Upper lobe of left lung (tissue), 4 donors: ENCODE data around the gene GPC1.

Source experiments
- CTCF ChIP-seq, 6 experiments: fragments of 450-650 bp in 4 of 6; fragments of 200-600 bp in 2 of 6; sonication (generic) in 2 of 6; IDR thresholded peaks; one replicate each; pipeline ENCODE4 v1.5.1; 2016 to 2019; ENCODE audit warnings: antibody characterized with exemption in 6 of 6
- EP300 ChIP-seq, 4 donors: sonication (generic); formaldehyde crosslinking; IDR thresholded peaks; one replicate each; pipeline ENCODE4 v1.5.1; 2017; ENCODE audit warnings: antibody characterized with exemption in 4 of 4, control low read depth in 2 of 4
- POLR2AphosphoS5 ChIP-seq, 2 donors: sonication (generic); formaldehyde crosslinking; IDR thresholded peaks; one replicate each; pipeline ENCODE4 v1.5.1; 2017; ENCODE audit warnings: antibody characterized with exemption in 2 of 2

- TF ChIP-seq CTCF (IDR thresholded peaks at IDR 0.05) (no peak), POLR2AphosphoS5 (IDR thresholded peaks at IDR 0.05) (no peak), EP300 (IDR thresholded peaks at IDR 0.05) (no peak)
These were observed 24.0 kb upstream of the GPC1 start for GRCh38 chr2:240411261-240412160.
